KOPT-K1 (cell line): ENCODE data around the gene FNDC11.
"Not testable (repeated sequence)": the region's sequence is repeated elsewhere in the genome, so short reads cannot be mapped to it uniquely, and the experiment has no call there.

ENCODE experiments used
- H3K27ac ChIP-seq: fragments of 200-600 bp; sonication (generic); 2 replicates; pipeline ENCODE4 v1.5.1; 2016; ENCODE audit warnings: antibody characterized with exemption, mild to moderate bottlenecking, low read depth, low read length; ENCODE audit not compliant: poor library complexity, severe bottlenecking
- H3K36me3 ChIP-seq: fragments of 200-600 bp; sonication (generic); 2 replicates; pipeline ENCODE4 v1.5.1; 2017; ENCODE audit warnings: antibody characterized with exemption, mild to moderate bottlenecking, low read length, moderate library complexity; ENCODE audit not compliant: insufficient read depth
- H3K9me3 ChIP-seq: fragments of 200-600 bp; sonication (generic); 2 replicates; pipeline ENCODE4 v1.5.1; 2017; ENCODE audit warnings: antibody characterized with exemption, low read length, mild to moderate bottlenecking; ENCODE audit not compliant: insufficient read depth, poor library complexity, severe bottlenecking

FNDC11 gene

GRCh38 chr20:63552481-63553249 is 1.3 kb upstream of the FNDC11 start:
- Histone ChIP-seq H3K27ac (peak overlapping the region; percentile 37), H3K36me3 (no peaks in the 10 kb centered on the region), H3K9me3 (no peaks in the 10 kb centered on the region)

- Histone ChIP-seq H3K27ac (peak overlapping the region; percentile 37), H3K9me3 (no peaks in the 10 kb centered on the region), H3K36me3 (no peaks in the 10 kb centered on the region)
These were observed 567 bp upstream of the FNDC11 start for GRCh38 chr20:63553251-63553932.

- no peaks in the 10 kb centered on the region for H3K36me3 ChIP-seq
- H3K9me3 ChIP-seq, result no peaks in the 10 kb centered on the region
- H3K27ac ChIP-seq, result no peak overlapping the region
These were observed 661 bp downstream of the FNDC11 start for GRCh38 chr20:63554361-63555278.

GRCh38 chr20:63555661-63556381 is 1.9 kb downstream of the FNDC11 start:
- H3K36me3 ChIP-seq, result no peaks in the 10 kb centered on the region
- no peaks in the 10 kb centered on the region for H3K9me3 ChIP-seq
- no peak overlapping the region for H3K27ac ChIP-seq

GRCh38 chr20:63556873-63557478 is 3.0 kb downstream of the FNDC11 start:
- H3K9me3 ChIP-seq, result no peaks in the 10 kb centered on the region
- no peak overlapping the region for H3K27ac ChIP-seq
- no peaks in the 10 kb centered on the region for H3K36me3 ChIP-seq

- Histone ChIP-seq H3K9me3 (no peaks in the 10 kb centered on the region), H3K36me3 (no peaks in the 10 kb centered on the region), H3K27ac (no peak overlapping the region)
These were observed 3.5 kb downstream of the FNDC11 start for GRCh38 chr20:63557481-63557891.

GRCh38 chr20:63558804-63559484 is 5.0 kb downstream of the FNDC11 start:
- Histone ChIP-seq H3K9me3 (no peaks in the 10 kb centered on the region), H3K36me3 (no peaks in the 10 kb centered on the region), H3K27ac (no peak overlapping the region)

GRCh38 chr20:63559485-63560332 is 5.8 kb downstream of the FNDC11 start:
- H3K36me3 ChIP-seq, result not testable (repeated sequence)

GRCh38 chr20:63560333-63560805 is 6.4 kb downstream of the FNDC11 start:
- no peaks in the 10 kb centered on the region for H3K9me3 ChIP-seq
- H3K27ac ChIP-seq, result no peak overlapping the region
- no peaks in the 10 kb centered on the region for H3K36me3 ChIP-seq

More at GRCh38 chr20:63559485-63560332, 5.8 kb downstream of the FNDC11 start:
- not testable (repeated sequence) for H3K9me3 ChIP-seq, H3K27ac ChIP-seq

- no peaks in the 10 kb centered on the region for H3K36me3 ChIP-seq
- no peak overlapping the region for H3K27ac ChIP-seq
- no peaks in the 10 kb centered on the region for H3K9me3 ChIP-seq
These were observed 7.1 kb downstream of the FNDC11 start for GRCh38 chr20:63560856-63561609.

GRCh38 chr20:63561624-63562396 is 7.9 kb downstream of the FNDC11 start:
- Histone ChIP-seq H3K27ac (no peak overlapping the region), H3K36me3 (no peaks in the 10 kb centered on the region), H3K9me3 (no peaks in the 10 kb centered on the region)
